SK-N-SH (cell line): ENCODE measurements around the gene AADACL4. TPM values are rescaled to one million over a fixed set of nuclear protein-coding genes. Genes with fewer than 3 reads are reported as not detected.

Source experiments
- CTCF ChIA-PET: fragments of 300-600, 350-600 bp; formaldehyde crosslinking; extraction: SDS; loops from one replicate; lab custom pipeline; 2021; lab: Yijun Ruan, JAX
- POLR2A ChIA-PET: fragments of 350-600 bp; sonication (Branson Sonifier 250); formaldehyde crosslinking; extraction: SDS; loops from one replicate; lab custom pipeline; 2020; ENCODE audit warnings: antibody characterized with exemption, inconsistent platforms; lab: Yijun Ruan, JAX
- DNase-seq: peaks from one replicate; pipeline ENCODE4 v3.0.0; 2012
- H2AFZ ChIP-seq: fragments of 200-600 bp; sonication (generic); 2 replicates; pipeline ENCODE4 v1.8.1; 2016; ENCODE audit warnings: antibody characterized with exemption, mild to moderate bottlenecking, low read depth
- H3F3A ChIP-seq: fragments of 200-600 bp; sonication (generic); replicated peaks from 2 replicates; pipeline ENCODE3; 2016; ENCODE audit warnings: antibody characterized with exemption, mild to moderate bottlenecking; ENCODE audit not compliant: insufficient read depth
- H3K27ac ChIP-seq, 2 experiments: fragments of 200-500 bp in 1 of 2; fragments of 200-600 bp in 1 of 2; sonication (Bioruptor generic) in 1 of 2; sonication (generic), shearing (Covaris generic) in 1 of 2; 2 replicates each; pipeline versions ENCODE4 v1.5.1 to v1.6.1; 2014 to 2016; ENCODE audit warnings: low read depth in 2 of 2, inconsistent platforms in 1 of 2, low read length in 1 of 2, mild to moderate bottlenecking in 1 of 2, mixed read lengths in 1 of 2
- H3K27me3 ChIP-seq: fragments of 200-600 bp; sonication (generic), shearing (Covaris generic); 2 replicates; pipeline ENCODE4 v1.6.1; 2016; ENCODE audit warnings: mixed run types; ENCODE audit not compliant: insufficient read depth
- H3K36me3 ChIP-seq, 2 experiments: fragments of 200-500 bp in 1 of 2; fragments of 200-600 bp in 1 of 2; sonication (Bioruptor generic) in 1 of 2; sonication (generic) in 1 of 2; replicated peaks in 1 of 2; 2 replicates each; pipeline versions ENCODE3 to v1.5.1; 2014 to 2016; ENCODE audit warnings: low read length in 1 of 2, mild to moderate bottlenecking in 1 of 2; ENCODE audit not compliant: insufficient read depth in 2 of 2, control insufficient read depth in 1 of 2
- H3K4me1 ChIP-seq, 2 experiments: fragments of 200-500 bp in 1 of 2; fragments of 200-600 bp in 1 of 2; sonication (Bioruptor generic) in 1 of 2; sonication (generic), shearing (Covaris generic) in 1 of 2; 2 replicates each; pipeline versions ENCODE4 v1.5.1 to v1.6.1; 2014 to 2016; ENCODE audit warnings: low read depth in 1 of 2, low read length in 1 of 2, mixed run types in 1 of 2; ENCODE audit not compliant: insufficient read depth in 2 of 2, control insufficient read depth in 1 of 2
- H3K4me2 ChIP-seq: fragments of 200-600 bp; sonication (generic), shearing (Covaris generic); 2 replicates; pipeline ENCODE4 v1.6.1; 2017; ENCODE audit warnings: mixed run types
- H3K4me3 ChIP-seq, 2 experiments: fragments of 200-500 bp in 1 of 2; fragments of 200-600 bp in 1 of 2; sonication (Bioruptor generic) in 1 of 2; sonication (generic), shearing (Covaris generic) in 1 of 2; 2 replicates each; pipeline versions ENCODE4 v1.5.1 to v1.8.1; 2014 to 2016; ENCODE audit warnings: low read depth in 2 of 2, inconsistent platforms in 1 of 2, low read length in 1 of 2, mild to moderate bottlenecking in 1 of 2, mixed read lengths in 1 of 2, moderate library complexity in 1 of 2
- H3K79me2 ChIP-seq: fragments of 200-600 bp; sonication (generic); 2 replicates; pipeline ENCODE4 v1.8.1; 2017; ENCODE audit warnings: mild to moderate bottlenecking; ENCODE audit not compliant: insufficient read depth
- H3K9ac ChIP-seq: fragments of 200-600 bp; sonication (generic); 2 replicates; pipeline ENCODE4 v1.6.1; 2017; ENCODE audit warnings: mixed run types
- H3K9me2 ChIP-seq: fragments of 200-600 bp; sonication (generic); 2 replicates; pipeline ENCODE4 v1.6.1; 2017; ENCODE audit warnings: mixed run types
- H3K9me3 ChIP-seq: fragments of 200-600 bp; sonication (generic); 2 replicates; pipeline ENCODE4 v1.6.1; 2017; ENCODE audit warnings: mixed run types, mild to moderate bottlenecking, moderate library complexity
- H4K20me1 ChIP-seq: fragments of 200-600 bp; sonication (generic); 2 replicates; pipeline ENCODE4 v1.6.1; 2017; ENCODE audit warnings: mild to moderate bottlenecking, mixed run types; ENCODE audit not compliant: insufficient read depth
- CHD2 ChIP-seq: fragments of 150-350 bp; IDR thresholded peaks from 2 replicates; pipeline ENCODE4 v1.6.1; 2018; ENCODE audit warnings: low read length; ENCODE audit not compliant: partially characterized antibody
- ELF1 ChIP-seq: IDR thresholded peaks from 2 replicates; pipeline ENCODE4 v1.4.0; 2012
- EP300 ChIP-seq, 2 experiments: IDR thresholded peaks; 2 replicates each; pipeline versions ENCODE4 v1.4.0 to v1.6.1; 2012; ENCODE audit warnings: borderline replicate concordance in 1 of 2, low read depth in 1 of 2, low read length in 1 of 2
- EZH2phosphoT487 ChIP-seq: fragments of 200-600 bp; sonication (generic); IDR thresholded peaks from 2 replicates; pipeline ENCODE4 v1.6.1; 2017; ENCODE audit warnings: low read depth, mixed run types, mild to moderate bottlenecking, antibody characterized with exemption, moderate library complexity, borderline replicate concordance
- FOSL2 ChIP-seq: IDR thresholded peaks from 2 replicates; pipeline ENCODE4 v1.4.0; 2012; ENCODE audit warnings: low read depth, mild to moderate bottlenecking, moderate library complexity, borderline replicate concordance
- FOXJ3 ChIP-seq: sonication (generic); formaldehyde crosslinking; IDR thresholded peaks from 2 replicates; pipeline ENCODE4 v1.5.1; 2020; ENCODE audit warnings: mild to moderate bottlenecking, missing genetic modification reagents
- FOXM1 ChIP-seq: IDR thresholded peaks from 2 replicates; pipeline ENCODE4 v1.4.0; 2012; ENCODE audit warnings: low read depth, mild to moderate bottlenecking
- GABPA ChIP-seq: IDR thresholded peaks from 2 replicates; pipeline ENCODE4 v1.4.0; 2012; ENCODE audit warnings: low read depth, mild to moderate bottlenecking
- GATA2 ChIP-seq: sonication (generic); formaldehyde crosslinking; IDR thresholded peaks from 2 replicates; pipeline ENCODE4 v1.5.0; 2020; ENCODE audit warnings: mild to moderate bottlenecking, missing genetic modification reagents
- JUND ChIP-seq: IDR thresholded peaks from 2 replicates; pipeline ENCODE4 v1.4.0; 2012
- MAX ChIP-seq: IDR thresholded peaks from 2 replicates; pipeline ENCODE4 v1.4.0; 2012; ENCODE audit warnings: low read depth
- MEF2A ChIP-seq: IDR thresholded peaks from 2 replicates; pipeline ENCODE4 v1.4.0; 2012; ENCODE audit warnings: low read depth, borderline replicate concordance
- MXI1 ChIP-seq: IDR thresholded peaks from 2 replicates; pipeline ENCODE4 v1.6.1; 2012; ENCODE audit warnings: mild to moderate bottlenecking, low read depth, low read length, improper control_type of control experiment
- NFIC ChIP-seq: IDR thresholded peaks from 2 replicates; pipeline ENCODE4 v1.4.0; 2012; ENCODE audit warnings: borderline replicate concordance
- NRF1 ChIP-seq: IDR thresholded peaks from 2 replicates; pipeline ENCODE4 v1.6.1; 2012; ENCODE audit warnings: low read depth, mild to moderate bottlenecking, low read length
- PBX3 ChIP-seq: IDR thresholded peaks from 2 replicates; pipeline ENCODE4; 2012
- POLR2AphosphoS5 ChIP-seq: IDR thresholded peaks from 2 replicates; pipeline ENCODE4 v1.6.1; 2012; ENCODE audit warnings: low read depth, low read length
- RAD21 ChIP-seq: IDR thresholded peaks from 2 replicates; pipeline ENCODE4 v1.6.1; 2012; ENCODE audit warnings: mild to moderate bottlenecking, low read length
- RCOR1 ChIP-seq: fragments of 150-350 bp; IDR thresholded peaks from 2 replicates; pipeline ENCODE4 v1.6.1; 2017; ENCODE audit warnings: antibody characterized with exemption, low read length
- RFX5 ChIP-seq: IDR thresholded peaks from 2 replicates; pipeline ENCODE4 v1.6.1; 2012; ENCODE audit warnings: mild to moderate bottlenecking, improper control_type of control experiment, low read length
- RXRA ChIP-seq: IDR thresholded peaks from 2 replicates; pipeline ENCODE4 v1.4.0; 2012; ENCODE audit warnings: low read depth, mild to moderate bottlenecking, borderline replicate concordance
- SIN3A ChIP-seq: IDR thresholded peaks from 2 replicates; pipeline ENCODE4 v1.6.1; 2012; ENCODE audit warnings: low read depth, mild to moderate bottlenecking, low read length, moderate library complexity, borderline replicate concordance
- SMC3 ChIP-seq: IDR thresholded peaks from 2 replicates; pipeline ENCODE4 v1.6.1; 2012; ENCODE audit warnings: low read depth, low read length, improper control_type of control experiment
- TAF1 ChIP-seq: IDR thresholded peaks from 2 replicates; pipeline ENCODE4 v1.6.1; 2012; ENCODE audit warnings: low read depth, mild to moderate bottlenecking, low read length, moderate library complexity, borderline replicate concordance
- TCF12 ChIP-seq: IDR thresholded peaks from 2 replicates; pipeline ENCODE4 v1.4.0; 2012
- TEAD4 ChIP-seq: IDR thresholded peaks from 2 replicates; pipeline ENCODE4 v1.4.0; 2012; ENCODE audit warnings: mild to moderate bottlenecking, borderline replicate concordance; ENCODE audit not compliant: insufficient read depth
- USF2 ChIP-seq: fragments of 150-350 bp; IDR thresholded peaks from 2 replicates; pipeline ENCODE4 v1.6.1; 2017; ENCODE audit warnings: antibody characterized with exemption, low read length, low read depth, borderline replicate concordance
- YY1 ChIP-seq: IDR thresholded peaks from 2 replicates; pipeline ENCODE4 v1.4.0; 2012; ENCODE audit warnings: low read depth, mild to moderate bottlenecking
- WGBS: methylation state at CpG from one replicate; pipeline ENCODE4 v1.1.6; 2017; ENCODE audit warnings: low lambda C conversion rate; 5-methylcytosine and 5-hydroxymethylcytosine counted together
- polyA plus RNA-seq, 3 experiments: library from polyadenylated mRNA; depleted of rRNA; stranded (reverse); fragments of >200 nt; gene quantifications; 2 replicates each; pipeline ENCODE4 v1.2.3, GENCODE V29; 2012
- TF ChIP-seq, protein P1 (sequence below): fragments of 150-350 bp; IDR thresholded peaks from 2 replicates; pipeline ENCODE4 v1.6.1; 2016; ENCODE audit warnings: mild to moderate bottlenecking, low read depth, low read length
- TF ChIP-seq, protein P2 (sequence below): fragments of 200-600 bp; sonication (generic); IDR thresholded peaks from 2 replicates; pipeline ENCODE4 v1.6.1; 2017; ENCODE audit warnings: antibody characterized with exemption, mild to moderate bottlenecking, moderate library complexity

The AADACL4 gene
- polyA plus RNA-seq, 1 of the 3 experiments (the other 2 are of a cell fraction) = 0.59 TPM

GRCh38 chr1:12615865-12616708 lies 27.8 kb upstream of the AADACL4 start:
- H3K4me1 ChIP-seq = peaks cover 29 to 34% of the 10 kb centered on the region in 2 experiments; a peak in 3 of 4 replicates
- H3K36me3 ChIP-seq = peaks cover 0 to 7% of the 10 kb centered on the region in 2 experiments
- no peaks in the 10 kb centered on the region for H3K9me2 ChIP-seq
- H2AFZ ChIP-seq = peak overlapping the region; percentile 72
- peak overlapping the region; percentile 56; the same call in 1 of the 2 replicates for H3K9ac ChIP-seq
- 59% methylated on average over 17 of the region's 17 CpGs for WGBS
- peak overlapping the region; percentile 48 to 59; a peak in 3 of 4 replicates for H3K4me3 ChIP-seq
- H3K4me2 ChIP-seq = peak overlapping the region; percentile 86
- peaks cover 18% of the 10 kb centered on the region for H3F3A ChIP-seq
- ChIA-PET POLR2A (no interaction called here), CTCF (interaction anchor here (1.1 to 7.2 kb wide), 4 partner anchors 15 to 303 kb away, joined by 5 to 135 read pairs (median 8); no protein-coding TSS in a partner anchor)
- DNase-seq = no peak
- H3K9me3 ChIP-seq = no peaks in the 10 kb centered on the region
- no peaks in the 10 kb centered on the region for H3K79me2 ChIP-seq
- H3K27ac ChIP-seq = peak overlapping the region; percentile 66 to 79
- no peaks in the 10 kb centered on the region for H4K20me1 ChIP-seq
- H3K27me3 ChIP-seq = no peaks in the 10 kb centered on the region
- peak; percentile 77 for TF ChIP-seq TCF12
- no peak for TF ChIP-seq GATA2
- TF ChIP-seq RFX5 = no peak
- no peak for TF ChIP-seq TEAD4
- TF ChIP-seq FOXJ3 (CRISPR knock-in tag) = no peak
- peak; percentile 68 for TF ChIP-seq PBX3
- 0 out of 2 replicates have a peak, but pooled peaks have one; percentile 8 for TF ChIP-seq TAF1
- TF ChIP-seq GABPA = no peak
- TF ChIP-seq NRF1 = no peak
- peak in 1 of 2 experiments; percentile 61; a peak in 2 of 4 replicates for TF ChIP-seq EP300 (IDR thresholded peaks at IDR 0.05; ENCODE audit: borderline replicate concordance in 1 of 2, low read depth in 1 of 2, low read length in 1 of 2)
- TF ChIP-seq EZH2phosphoT487 = no peak
- TF ChIP-seq USF2 = no peak
- peak; percentile 62 for TF ChIP-seq NFIC
- TF ChIP-seq CHD2 = no peak
- TF ChIP-seq MEF2A = no peak
- 0 out of 2 replicates have a peak, but pooled peaks have one; percentile 43 for TF ChIP-seq FOXM1
- TF ChIP-seq, protein P1, sequence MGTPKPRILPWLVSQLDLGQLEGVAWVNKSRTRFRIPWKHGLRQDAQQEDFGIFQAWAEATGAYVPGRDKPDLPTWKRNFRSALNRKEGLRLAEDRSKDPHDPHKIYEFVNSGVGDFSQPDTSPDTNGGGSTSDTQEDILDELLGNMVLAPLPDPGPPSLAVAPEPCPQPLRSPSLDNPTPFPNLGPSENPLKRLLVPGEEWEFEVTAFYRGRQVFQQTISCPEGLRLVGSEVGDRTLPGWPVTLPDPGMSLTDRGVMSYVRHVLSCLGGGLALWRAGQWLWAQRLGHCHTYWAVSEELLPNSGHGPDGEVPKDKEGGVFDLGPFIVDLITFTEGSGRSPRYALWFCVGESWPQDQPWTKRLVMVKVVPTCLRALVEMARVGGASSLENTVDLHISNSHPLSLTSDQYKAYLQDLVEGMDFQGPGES = no peak
- peak; percentile 22; the same call in 1 of the 2 replicates for TF ChIP-seq MAX
- peak; percentile 39 for TF ChIP-seq JUND
- no peak for TF ChIP-seq SIN3A
- peak; percentile 30; the same call in 1 of the 2 replicates for TF ChIP-seq ELF1
- no peak for TF ChIP-seq MXI1
- no peak for TF ChIP-seq RCOR1
- no peak for TF ChIP-seq RAD21
- TF ChIP-seq, protein P2, sequence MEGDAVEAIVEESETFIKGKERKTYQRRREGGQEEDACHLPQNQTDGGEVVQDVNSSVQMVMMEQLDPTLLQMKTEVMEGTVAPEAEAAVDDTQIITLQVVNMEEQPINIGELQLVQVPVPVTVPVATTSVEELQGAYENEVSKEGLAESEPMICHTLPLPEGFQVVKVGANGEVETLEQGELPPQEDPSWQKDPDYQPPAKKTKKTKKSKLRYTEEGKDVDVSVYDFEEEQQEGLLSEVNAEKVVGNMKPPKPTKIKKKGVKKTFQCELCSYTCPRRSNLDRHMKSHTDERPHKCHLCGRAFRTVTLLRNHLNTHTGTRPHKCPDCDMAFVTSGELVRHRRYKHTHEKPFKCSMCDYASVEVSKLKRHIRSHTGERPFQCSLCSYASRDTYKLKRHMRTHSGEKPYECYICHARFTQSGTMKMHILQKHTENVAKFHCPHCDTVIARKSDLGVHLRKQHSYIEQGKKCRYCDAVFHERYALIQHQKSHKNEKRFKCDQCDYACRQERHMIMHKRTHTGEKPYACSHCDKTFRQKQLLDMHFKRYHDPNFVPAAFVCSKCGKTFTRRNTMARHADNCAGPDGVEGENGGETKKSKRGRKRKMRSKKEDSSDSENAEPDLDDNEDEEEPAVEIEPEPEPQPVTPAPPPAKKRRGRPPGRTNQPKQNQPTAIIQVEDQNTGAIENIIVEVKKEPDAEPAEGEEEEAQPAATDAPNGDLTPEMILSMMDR = no peak
- TF ChIP-seq FOSL2 = peak; percentile 68; the same call in 1 of the 2 replicates
- no peak for TF ChIP-seq YY1
- TF ChIP-seq RXRA = peak; percentile 73
- no peak for TF ChIP-seq POLR2AphosphoS5
- no peak for TF ChIP-seq SMC3
